Activated CD4-positive, alpha-beta T cell treated with anti-CD3 and anti-CD28 coated beads for 48 hours (primary cell): ENCODE data around the gene AFMID.
A peak's percentile ranks its signal among the peaks of the same experiment; 100 is the strongest.
"Not testable (repeated sequence)": the region's sequence is repeated elsewhere in the genome, so short reads cannot be mapped to it uniquely, and the experiment has no call there.

Experiments used
- DNase-seq: peaks from one replicate; pipeline ENCODE4 v3.0.0-alpha.2; 2020

AFMID gene

GRCh38 chr17:78240012-78240655 is 53.0 kb downstream of the AFMID start:
- DNase-seq = no peak

GRCh38 chr17:78240839-78241238 is 53.7 kb downstream of the AFMID start:
- no peak for DNase-seq

- no peak for DNase-seq
These were observed 54.3 kb downstream of the AFMID start for GRCh38 chr17:78241277-78242023.

- no peak for DNase-seq
These were observed 55.0 kb downstream of the AFMID start for GRCh38 chr17:78242024-78242742.

GRCh38 chr17:78247304-78247703 is 60.1 kb downstream of the AFMID start:
- no peak for DNase-seq

GRCh38 chr17:78248051-78248914 is 61.1 kb downstream of the AFMID start:
- DNase-seq = no peak

- DNase-seq = no peak
These were observed 62.1 kb downstream of the AFMID start for GRCh38 chr17:78249074-78249817.

GRCh38 chr17:78249818-78250806 is 63.0 kb downstream of the AFMID start:
- no peak for DNase-seq

- DNase-seq = peak; percentile 92
These were observed 64.0 kb downstream of the AFMID start for GRCh38 chr17:78250891-78251772.

- no peak for DNase-seq
These were observed 64.6 kb downstream of the AFMID start for GRCh38 chr17:78251773-78252103.

- DNase-seq = peak; percentile 28
These were observed 65.0 kb downstream of the AFMID start for GRCh38 chr17:78252111-78252634.

GRCh38 chr17:78252701-78253635 is 65.8 kb downstream of the AFMID start:
- peak; percentile 29 for DNase-seq

- not testable (repeated sequence) for DNase-seq
These were observed 66.4 kb downstream of the AFMID start for GRCh38 chr17:78253636-78253945.

- peak; percentile 89 for DNase-seq
These were observed 66.9 kb downstream of the AFMID start for GRCh38 chr17:78253946-78254672.

GRCh38 chr17:78255029-78255656 is 68.0 kb downstream of the AFMID start:
- no peak for DNase-seq

- DNase-seq = no peak
These were observed 69.0 kb downstream of the AFMID start for GRCh38 chr17:78255953-78256706.
